HG03039 (cell line): Measurements from ENCODE around the gene KIF26B.

Experiments
- ATAC-seq: cut with Tn5 transposase; IDR thresholded peaks from one replicate; pipeline ENCODE4 v1.9.1; 2021; ENCODE audit warnings: mild to moderate bottlenecking, moderate library complexity; ENCODE audit not compliant: unreplicated experiment

The KIF26B gene

GRCh38 chr1:245270972-245271371 lies 116.2 kb downstream of the KIF26B start:
- no peak for ATAC-seq

GRCh38 chr1:245272676-245273075 lies 117.9 kb downstream of the KIF26B start:
- ATAC-seq, result no peak

GRCh38 chr1:245276445-245276844 lies 121.7 kb downstream of the KIF26B start:
- no peak for ATAC-seq

- ATAC-seq, result no peak
Measured at GRCh38 chr1:245277276-245277675, 122.5 kb downstream of the KIF26B start.

- ATAC-seq, result no peak
Measured at GRCh38 chr1:245278846-245279245, 124.1 kb downstream of the KIF26B start.

- no peak for ATAC-seq
Measured at GRCh38 chr1:245279346-245279745, 124.6 kb downstream of the KIF26B start.

- no peak for ATAC-seq
Measured at GRCh38 chr1:245283001-245283400, 128.2 kb downstream of the KIF26B start.

- no peak for ATAC-seq
Measured at GRCh38 chr1:245285168-245285567, 130.4 kb downstream of the KIF26B start.

- ATAC-seq, result no peak
Measured at GRCh38 chr1:245288796-245289195, 134.0 kb downstream of the KIF26B start.

GRCh38 chr1:245290836-245291235 lies 136.1 kb downstream of the KIF26B start:
- no peak for ATAC-seq

- no peak for ATAC-seq
Measured at GRCh38 chr1:245291351-245291750, 136.6 kb downstream of the KIF26B start.

GRCh38 chr1:245292141-245292540 lies 137.4 kb downstream of the KIF26B start:
- ATAC-seq, result no peak

- ATAC-seq, result no peak
Measured at GRCh38 chr1:245292553-245292952, 137.8 kb downstream of the KIF26B start.

GRCh38 chr1:245294020-245294419 lies 139.2 kb downstream of the KIF26B start:
- ATAC-seq, result no peak

GRCh38 chr1:245298781-245299180 lies 144.0 kb downstream of the KIF26B start:
- ATAC-seq, result no peak

GRCh38 chr1:245301162-245301580 lies 146.4 kb downstream of the KIF26B start:
- no peak for ATAC-seq

- no peak for ATAC-seq
Measured at GRCh38 chr1:245301921-245302320, 147.1 kb downstream of the KIF26B start.

GRCh38 chr1:245304698-245305097 lies 149.9 kb downstream of the KIF26B start:
- no peak for ATAC-seq

- no peak for ATAC-seq
Measured at GRCh38 chr1:245306020-245306419, 151.2 kb downstream of the KIF26B start.

- ATAC-seq, result no peak
Measured at GRCh38 chr1:245306628-245307410, 152.0 kb downstream of the KIF26B start.

- no peak for ATAC-seq
Measured at GRCh38 chr1:245310571-245311531, 156.1 kb downstream of the KIF26B start.
